Endothelial cell of umbilical vein (primary cell): ENCODE data around the gene ZNRF3.

Experiments
- EZH2 ChIP-seq: IDR thresholded peaks from 2 replicates; pipeline ENCODE4 v1.6.1; 2012; ENCODE audit warnings: borderline replicate concordance, low read depth, mild to moderate bottlenecking, moderate library complexity, low read length, inconsistent platforms; ENCODE audit not compliant: severe bottlenecking
- TF ChIP-seq, protein P1 (sequence below): IDR thresholded peaks from 2 replicates; pipeline ENCODE4 v1.6.1; 2011; ENCODE audit not compliant: insufficient read depth, insufficient read length
- TF ChIP-seq, protein P2 (sequence below), 2 donors: IDR thresholded peaks; 1 replicate in 1 of 2; 2 replicates in 1 of 2; pipeline ENCODE4 v1.5.1; 2011; ENCODE audit warnings: low read length in 2 of 2, mild to moderate bottlenecking in 2 of 2, moderate library complexity in 2 of 2, control low read depth in 1 of 2, inconsistent platforms in 1 of 2, low read depth in 1 of 2; ENCODE audit not compliant: insufficient read depth in 1 of 2; ENCODE audit errors: extremely low read depth in 1 of 2

DNA sequence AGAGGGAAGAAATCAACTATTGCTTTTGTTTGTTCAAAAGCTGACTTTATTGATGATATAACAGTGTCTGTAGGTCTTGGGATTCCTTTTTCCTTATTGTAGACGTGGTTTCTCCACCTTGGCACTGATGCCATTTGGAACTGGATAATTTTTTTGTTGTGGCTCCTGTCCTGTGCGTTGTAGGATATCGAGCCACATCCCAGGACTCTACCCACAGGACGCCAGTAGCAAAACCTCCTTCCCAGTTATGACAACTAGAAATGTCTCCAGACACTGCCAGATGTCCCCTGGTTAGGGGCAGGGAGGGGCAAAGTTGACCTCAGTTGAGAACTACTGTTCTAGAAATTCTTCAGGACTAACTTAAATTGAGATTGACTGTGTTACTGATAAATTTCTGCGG is 45.8 kb downstream of the ZNRF3 start:
- TF ChIP-seq, protein P1, sequence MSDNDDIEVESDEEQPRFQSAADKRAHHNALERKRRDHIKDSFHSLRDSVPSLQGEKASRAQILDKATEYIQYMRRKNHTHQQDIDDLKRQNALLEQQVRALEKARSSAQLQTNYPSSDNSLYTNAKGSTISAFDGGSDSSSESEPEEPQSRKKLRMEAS = no peak
- no peak for TF ChIP-seq EZH2
- TF ChIP-seq, protein P2, sequence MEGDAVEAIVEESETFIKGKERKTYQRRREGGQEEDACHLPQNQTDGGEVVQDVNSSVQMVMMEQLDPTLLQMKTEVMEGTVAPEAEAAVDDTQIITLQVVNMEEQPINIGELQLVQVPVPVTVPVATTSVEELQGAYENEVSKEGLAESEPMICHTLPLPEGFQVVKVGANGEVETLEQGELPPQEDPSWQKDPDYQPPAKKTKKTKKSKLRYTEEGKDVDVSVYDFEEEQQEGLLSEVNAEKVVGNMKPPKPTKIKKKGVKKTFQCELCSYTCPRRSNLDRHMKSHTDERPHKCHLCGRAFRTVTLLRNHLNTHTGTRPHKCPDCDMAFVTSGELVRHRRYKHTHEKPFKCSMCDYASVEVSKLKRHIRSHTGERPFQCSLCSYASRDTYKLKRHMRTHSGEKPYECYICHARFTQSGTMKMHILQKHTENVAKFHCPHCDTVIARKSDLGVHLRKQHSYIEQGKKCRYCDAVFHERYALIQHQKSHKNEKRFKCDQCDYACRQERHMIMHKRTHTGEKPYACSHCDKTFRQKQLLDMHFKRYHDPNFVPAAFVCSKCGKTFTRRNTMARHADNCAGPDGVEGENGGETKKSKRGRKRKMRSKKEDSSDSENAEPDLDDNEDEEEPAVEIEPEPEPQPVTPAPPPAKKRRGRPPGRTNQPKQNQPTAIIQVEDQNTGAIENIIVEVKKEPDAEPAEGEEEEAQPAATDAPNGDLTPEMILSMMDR (IDR thresholded peaks at IDR 0.05; ENCODE audit: extremely low read depth in 1 of 2, insufficient read depth in 1 of 2, low read depth in 1 of 2, low read length in 2 of 2) = no peak
